Measurements from ENCODE around the gene RHBG.
"Not testable (repeated sequence)": the region's sequence is repeated elsewhere in the genome, so short reads cannot be mapped to it uniquely, and the experiment has no call there.

The RHBG gene

DNA sequence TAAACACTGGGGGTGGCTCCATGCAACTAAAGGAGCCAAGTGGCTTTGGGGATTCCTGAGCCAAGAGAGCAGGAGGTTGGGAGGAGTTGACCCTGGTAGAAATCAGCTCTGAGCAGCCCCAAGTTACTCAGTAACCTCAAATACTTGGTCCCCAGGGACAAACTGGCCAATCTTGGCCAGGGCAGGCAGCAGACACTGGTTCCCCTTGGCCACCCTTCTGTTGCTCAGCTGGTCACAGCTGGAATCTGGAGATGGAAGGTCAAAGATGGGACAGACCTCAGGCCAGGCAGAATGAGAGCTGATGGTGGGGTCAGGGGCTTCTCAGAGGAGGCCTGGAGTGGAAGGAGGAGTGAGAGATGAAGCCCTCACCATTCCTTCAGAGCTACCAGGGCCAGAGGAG, 3.3 kb upstream of the RHBG start:
- no peak for DNase-seq

DNA sequence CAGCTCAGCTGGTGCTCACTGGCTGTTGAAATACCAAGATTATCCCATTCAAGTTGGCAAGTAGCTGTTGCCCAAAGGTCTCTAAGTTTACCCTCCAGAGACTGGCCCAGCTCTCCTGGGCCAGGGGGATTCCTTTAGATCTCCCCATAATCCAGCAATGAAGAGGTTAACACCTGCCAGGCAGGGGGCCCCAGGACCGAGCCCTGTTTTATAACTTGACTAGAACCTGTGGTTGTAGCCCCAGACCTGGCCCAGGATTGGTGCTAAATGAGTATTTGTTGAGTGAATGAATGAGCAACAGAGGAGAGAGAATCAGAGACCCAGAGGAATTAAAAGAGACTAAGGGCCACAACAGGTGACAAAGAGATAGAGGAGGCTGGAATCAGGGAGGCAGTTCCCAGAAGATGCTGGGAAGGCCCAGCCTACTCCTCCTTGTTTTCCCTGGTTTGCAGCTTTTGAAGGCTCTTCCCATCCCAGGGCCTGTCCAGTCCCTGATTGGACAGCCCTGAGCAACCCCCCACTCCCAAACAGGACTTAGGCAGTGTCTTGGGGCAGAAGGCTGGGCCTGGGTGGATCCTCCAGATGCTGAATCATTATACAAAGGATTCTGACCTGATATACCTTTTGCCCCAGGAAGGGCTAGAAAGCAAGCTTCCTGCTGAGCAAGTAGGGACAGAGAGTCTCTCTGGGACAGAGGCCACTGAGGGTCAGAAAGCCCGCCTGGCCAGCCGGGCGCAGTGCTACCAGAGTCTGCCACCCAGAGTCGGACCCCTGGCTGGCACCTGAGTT, 2.4 kb upstream of the RHBG start:
- no peak for DNase-seq

DNA sequence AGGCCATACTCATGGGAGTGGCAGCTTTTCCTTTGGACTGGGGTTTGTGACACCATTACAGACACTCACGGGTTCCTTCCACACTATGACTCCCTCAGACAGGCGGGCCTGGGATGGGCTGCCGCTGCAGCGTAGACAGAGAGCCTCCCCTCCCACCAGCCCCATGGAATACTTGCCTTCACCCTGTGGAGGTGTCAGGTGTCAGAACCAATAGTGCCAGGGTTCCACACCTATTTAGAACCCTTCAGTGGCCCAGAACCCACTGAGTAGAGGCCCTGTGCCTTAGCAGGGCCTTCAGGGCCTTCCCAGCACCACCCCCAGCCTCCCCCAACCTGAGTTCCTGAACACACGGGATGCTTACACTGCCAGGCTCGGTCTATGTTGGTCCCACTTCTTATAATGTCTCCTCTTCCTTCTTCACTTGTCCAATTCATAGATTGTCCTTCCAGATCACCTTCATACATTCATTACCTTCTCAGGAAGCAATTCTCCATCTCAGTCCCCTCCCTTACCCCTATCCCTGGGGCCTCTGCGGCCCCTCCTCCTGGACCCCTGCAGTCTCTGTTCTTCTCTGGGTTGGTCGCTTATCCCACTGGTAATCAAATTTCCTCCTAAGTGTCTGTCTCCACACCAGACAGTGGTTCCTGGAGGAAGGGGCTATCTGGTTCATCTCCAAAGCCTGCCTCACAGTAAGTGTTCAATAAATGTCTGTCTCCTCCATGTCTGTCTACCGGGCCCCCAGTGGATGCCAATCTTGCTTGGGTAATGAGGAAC, 1.4 kb upstream of the RHBG start:
- DNase-seq = no peak

DNA sequence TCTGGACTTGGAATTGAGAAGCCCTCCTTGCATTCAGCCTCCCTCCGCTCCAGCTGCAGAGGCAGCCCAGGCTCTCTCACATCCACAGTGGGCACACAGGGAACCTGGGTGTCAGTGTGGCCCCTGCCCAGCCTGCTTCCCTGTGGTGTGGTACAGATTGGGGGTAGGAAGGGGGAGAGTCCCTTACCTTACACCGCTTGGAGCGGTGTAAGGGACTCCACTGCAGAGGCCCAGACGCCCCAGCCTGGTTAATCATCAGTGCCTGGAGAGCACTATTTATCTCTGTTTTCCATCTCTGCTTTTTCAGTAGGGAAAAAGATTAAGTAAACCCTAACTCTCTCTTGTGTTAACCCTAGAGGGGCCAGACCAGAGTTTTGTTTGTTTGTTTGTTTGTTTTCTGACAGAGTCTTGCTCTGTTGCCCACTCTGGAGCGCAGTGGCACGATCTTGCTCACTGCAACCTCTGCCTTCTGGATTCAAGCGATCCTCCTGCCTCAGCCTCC, 803 bp upstream of the RHBG start:
- DNase-seq = no peak

DNA sequence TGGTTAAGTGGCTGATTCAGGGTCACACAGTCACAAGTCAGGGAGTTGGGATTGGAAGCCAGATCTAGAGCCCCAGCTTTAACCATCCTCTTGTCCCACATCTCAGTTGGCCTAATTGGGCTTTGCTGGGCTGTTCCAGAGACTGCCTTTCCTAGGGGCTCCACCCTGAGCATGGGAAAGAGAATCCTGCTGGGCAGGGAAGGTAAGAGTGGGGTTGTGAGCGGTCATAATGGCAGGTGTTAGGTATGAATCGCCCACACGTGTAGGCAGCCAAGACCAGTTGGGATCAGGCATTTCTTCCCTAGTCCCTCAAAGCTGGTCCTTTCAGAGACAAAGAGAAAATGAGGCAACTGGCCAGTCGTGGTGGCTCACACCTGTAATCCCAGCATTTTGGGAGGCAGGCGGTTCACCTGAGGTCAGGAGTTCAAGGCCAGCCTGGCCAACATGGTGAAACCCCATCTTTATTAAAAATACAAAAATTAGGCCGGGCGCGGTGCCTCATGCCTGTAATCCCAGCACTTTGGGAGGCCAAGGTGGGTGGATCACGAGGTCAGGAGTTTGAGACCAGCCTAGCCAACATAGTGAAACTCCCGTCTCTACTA, 775 bp downstream of the RHBG start:
- DNase-seq = not testable (repeated sequence)

DNA sequence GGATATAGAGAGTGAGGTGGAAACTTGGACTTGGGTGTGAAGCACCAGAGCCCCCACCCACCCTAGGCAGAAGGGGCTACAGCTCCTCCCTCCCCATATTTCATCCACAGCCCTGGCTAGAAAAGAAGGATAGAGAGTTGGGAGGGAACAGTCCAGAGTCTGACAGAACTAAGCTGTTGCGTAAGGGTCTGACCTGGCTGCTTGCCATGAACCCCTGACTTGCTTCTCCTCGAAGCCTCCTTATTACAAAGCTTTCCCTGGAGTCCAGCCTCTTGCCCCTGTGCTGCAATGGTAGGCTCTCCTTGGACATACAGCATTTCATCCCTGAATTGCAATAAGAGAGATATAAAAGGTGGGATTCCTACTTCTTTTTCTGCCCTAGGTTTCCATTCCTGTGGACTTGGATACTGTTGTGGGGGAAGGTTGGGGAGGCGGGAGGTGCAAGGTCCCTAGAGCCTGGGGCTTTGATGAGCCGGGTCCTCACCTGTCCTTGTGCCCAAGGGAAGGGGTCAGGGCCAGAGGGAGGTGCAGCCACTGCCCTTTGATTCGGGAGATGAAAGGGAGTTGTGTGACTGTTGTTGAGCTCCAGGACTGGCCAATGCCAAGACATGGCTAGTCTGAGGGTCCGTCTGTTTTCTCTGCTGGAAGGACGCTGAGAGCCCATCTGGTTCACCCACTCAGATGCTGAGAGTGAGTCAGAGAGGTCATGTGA, 2.7 kb downstream of the RHBG start:
- no peak for DNase-seq

DNA sequence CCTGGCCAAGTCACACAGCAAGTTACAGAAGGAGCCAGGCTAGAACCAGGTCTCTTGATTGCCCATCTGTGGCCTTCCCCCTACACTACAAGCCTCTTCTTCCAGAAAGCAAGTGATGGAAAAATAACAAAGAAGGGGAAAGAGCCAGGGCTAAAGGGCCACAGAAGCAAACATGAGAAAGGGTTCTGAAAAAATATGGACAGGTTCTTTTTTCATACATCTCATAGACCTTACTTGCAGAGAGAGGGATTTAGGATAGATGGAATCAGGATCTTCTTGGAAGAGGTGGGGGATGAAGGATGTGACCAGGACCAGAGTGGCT, 3.2 kb downstream of the RHBG start:
- DNase-seq = no peak

DNA sequence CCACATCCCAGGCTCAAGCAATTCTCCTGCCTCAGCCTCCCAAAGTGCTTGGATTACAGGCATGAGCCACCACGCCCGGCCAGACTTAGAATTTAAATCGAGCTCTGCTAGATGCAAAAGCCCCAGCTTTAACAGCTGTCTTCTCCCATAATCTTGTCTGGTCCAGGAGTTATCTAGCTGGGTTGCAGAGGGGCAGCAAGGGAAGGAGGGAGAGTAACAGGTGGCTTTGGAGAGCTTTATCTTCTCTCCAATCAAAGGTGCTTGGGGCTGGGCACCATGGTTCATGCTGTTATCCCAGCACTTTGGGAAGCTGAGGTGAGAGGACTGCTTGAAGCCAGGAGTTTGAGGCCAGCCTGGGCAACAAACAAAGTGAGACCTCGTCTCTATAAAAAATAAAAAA, 3.9 kb downstream of the RHBG start:
- no peak for DNase-seq

DNA sequence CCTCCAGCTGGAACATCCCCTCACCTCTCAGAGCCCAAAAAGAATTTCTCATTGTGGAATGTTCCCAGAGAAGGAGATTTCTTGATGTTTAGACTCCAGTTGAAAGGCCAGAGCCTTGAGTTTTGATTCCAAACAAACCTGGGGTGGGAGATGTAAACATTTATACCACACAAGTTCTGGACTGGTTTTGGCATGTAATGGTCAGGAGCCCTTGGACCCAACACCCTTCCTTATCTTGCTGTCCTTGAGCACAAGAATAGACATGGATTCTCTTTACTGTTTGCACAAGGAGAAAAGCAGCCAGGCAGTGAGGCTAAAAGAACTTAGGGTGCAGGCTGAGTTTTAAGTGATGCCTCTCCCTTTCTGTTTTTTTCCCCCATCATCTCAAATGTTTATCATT, 4.5 kb downstream of the RHBG start:
- DNase-seq = no peak

DNA sequence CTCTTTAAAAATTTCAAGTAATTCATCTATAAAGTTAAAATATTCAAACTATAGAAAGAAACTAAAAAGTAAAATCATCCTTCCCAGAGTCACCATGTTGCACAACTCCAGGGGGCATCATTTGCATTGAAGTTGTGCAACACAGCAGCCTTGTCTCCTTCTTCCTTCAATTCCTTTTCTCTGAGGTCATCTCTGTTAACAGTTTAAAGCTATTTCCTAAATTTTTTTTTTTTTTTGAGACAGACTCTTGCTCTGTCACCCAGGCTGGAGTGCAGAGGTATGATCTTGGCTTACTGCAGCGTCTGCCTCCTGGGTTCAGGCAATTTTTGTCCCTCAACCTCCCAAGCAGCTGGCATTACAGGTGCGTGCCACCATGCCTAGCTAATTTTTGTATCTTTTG, 7.1 kb downstream of the RHBG start:
- no peak for DNase-seq

DNA sequence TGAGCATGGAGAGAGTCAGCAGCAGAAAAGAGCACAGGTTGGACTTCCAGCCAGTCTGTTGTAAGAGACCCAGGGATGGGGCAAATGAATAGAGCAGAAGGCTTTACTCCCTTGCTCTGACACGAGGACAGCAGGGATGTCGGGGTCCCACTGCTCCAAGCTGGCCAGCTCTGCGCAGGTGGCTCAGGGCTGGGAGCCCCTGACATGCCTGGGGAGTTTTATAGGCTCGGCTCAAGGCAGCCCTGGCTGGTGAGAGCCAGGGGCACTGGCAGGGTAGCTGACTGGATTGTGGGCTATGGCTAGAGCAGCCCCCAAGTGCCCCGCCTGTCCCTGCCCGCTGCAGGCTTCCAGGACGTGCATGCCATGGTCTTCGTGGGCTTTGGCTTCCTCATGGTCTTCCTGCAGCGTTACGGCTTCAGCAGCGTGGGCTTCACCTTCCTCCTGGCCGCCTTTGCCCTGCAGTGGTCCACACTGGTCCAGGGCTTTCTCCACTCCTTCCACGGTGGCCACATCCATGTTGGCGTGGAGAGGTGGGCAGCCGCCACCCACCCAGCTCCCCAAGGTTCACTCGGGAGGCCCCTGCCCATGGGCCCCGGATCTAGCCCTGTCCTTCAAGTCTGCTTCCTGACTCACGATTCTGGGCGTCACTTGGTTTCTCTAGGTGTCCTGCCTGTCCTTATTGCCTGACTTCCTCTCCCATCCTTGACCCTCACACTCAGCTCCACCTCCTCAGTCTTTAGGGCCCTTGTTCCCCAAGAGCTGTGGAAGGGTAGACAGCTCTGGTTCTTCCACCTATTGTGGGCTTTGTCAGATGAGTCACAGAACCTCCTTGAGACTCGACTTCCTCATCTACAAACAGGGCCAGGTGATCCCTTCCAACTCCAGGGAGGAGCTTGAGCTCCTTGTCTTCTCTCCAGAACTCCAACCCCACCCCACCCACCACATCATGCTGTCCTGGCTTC, 8.2 kb downstream of the RHBG start:
- no peak for DNase-seq

DNA sequence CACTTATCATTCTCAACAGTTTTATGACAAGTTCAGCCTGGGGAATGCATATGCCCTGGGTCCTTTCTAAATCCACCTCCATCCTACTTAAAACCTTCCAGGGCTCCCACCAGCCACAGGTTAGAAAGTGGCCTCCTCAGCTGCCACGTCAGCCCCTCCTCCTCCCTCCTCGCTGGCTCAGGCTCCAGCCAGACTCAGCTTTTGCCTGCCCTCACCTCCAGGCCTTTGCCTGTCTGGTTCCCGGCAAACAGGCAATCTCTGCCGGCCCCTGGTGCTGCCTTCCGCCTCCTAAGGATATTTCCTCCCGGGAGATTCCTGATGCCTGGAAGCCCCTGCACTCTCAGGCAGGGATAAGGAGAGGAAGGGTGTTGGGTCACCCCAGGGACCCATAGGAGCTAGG, 9.5 kb downstream of the RHBG start:
- no peak for DNase-seq

DNA sequence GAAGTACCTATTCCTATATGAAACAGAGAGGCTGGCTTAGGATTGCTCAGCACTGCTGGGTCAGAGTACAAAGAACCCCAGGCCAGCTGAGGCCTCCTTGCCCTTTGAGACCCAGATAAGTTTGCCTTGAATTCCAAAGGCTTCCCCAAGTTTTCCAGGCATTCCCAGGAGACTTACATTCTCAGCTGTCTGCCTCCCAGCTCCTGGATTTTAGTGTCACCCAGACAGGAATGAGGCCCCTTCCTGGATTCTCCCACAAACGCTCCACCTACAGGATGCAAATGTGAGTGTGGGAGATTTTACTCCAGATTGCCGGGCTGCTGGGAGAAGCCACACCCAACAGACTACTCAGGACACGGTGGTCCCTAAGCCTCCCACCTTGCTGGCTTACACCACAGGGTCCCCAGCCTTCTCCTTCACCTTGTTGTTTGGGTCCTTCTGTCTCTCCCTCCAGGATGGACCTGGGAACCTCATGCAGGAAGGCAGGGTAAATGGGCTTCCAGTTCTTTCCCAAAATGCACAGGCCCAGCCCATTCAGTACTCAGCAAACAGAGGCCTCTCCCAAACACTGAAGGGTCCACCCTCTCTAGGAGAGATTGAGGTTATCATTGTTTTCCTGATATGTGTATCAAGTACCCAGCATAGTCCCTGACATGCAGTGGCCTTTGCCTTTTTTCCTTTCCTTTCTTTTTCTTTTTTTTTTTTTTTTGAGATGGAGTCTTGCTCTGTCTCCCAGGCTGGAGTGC, 10.6 kb downstream of the RHBG start:
- DNase-seq = no peak

DNA sequence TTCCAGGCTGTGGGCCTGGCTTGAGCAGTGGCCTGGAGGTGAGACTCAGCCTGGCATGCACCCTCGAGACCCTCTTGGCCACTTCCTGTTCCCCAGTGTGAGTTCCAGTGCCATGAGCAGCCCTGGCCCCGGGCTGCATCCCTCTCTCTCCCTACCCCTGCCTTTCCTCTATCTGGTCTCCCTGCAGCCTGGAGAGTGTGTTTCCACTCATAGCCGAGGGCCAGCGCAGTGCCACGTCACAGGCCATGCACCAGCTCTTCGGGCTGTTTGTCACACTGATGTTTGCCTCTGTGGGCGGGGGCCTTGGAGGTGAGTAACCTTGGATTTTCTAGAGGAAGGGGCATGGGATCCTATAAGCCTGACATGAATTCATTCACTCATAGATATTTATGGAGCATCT, 13.6 kb downstream of the RHBG start:
- DNase-seq = no peak

DNA sequence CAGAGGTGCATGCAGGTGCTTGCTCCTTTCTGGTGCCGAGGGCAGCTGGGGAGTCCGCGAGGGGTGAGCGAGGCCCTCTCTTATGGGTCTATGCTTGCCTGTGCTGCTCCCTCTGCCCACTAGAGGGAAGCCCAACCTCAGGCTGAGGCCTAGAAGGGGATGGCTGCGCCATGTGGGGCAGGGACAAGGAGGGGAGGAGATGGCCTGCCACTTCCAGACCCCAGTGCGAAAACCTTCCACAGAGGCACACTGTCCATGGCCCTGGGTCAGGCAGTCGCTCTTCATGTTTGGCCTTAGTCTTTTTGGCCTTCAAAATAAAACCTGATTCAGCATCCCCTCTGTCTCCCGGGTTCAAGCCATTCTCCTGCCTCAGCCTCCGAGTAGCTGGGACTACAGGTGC, 14.0 kb downstream of the RHBG start:
- DNase-seq = peak; percentile 69

DNA sequence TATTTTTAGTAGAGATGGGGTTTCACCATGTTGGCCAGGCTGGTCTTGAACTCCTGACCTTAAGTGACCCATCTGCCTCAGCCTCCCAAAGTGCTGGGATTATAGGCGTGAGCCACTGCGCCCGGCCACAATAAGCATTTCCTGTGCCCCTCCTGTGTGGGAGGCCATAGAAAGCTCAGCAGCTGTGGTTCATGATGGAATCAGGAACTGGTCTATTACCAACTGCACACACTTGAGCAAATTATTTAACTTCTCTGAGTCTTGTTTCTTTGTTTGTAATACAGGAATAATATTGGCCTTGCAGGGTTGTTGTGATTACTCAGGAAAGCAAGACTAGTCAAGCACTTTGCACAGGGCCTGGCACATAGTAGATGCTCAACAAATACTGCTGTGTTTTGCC, 15.0 kb downstream of the RHBG start:
- DNase-seq = no peak

DNA sequence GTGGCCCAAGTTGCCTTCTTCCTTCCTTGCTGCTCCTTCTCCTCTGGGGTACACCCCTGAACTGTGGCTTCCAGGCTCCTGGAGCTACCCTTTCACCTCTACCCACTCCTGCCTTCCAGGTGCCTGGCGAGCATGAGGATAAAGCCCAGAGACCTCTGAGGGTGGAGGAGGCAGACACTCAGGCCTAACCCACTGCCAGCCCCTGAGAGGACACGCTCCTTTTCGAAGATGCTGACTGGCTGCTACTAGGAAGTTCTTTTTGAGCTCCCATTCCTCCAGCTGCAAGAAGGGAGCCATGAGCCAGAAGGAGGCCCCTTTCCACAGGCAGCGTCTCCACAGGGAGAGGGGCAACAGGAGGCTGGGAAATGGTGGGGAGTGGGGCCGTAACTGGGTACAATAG, 15.6 kb downstream of the RHBG start:
- no peak for DNase-seq

DNA sequence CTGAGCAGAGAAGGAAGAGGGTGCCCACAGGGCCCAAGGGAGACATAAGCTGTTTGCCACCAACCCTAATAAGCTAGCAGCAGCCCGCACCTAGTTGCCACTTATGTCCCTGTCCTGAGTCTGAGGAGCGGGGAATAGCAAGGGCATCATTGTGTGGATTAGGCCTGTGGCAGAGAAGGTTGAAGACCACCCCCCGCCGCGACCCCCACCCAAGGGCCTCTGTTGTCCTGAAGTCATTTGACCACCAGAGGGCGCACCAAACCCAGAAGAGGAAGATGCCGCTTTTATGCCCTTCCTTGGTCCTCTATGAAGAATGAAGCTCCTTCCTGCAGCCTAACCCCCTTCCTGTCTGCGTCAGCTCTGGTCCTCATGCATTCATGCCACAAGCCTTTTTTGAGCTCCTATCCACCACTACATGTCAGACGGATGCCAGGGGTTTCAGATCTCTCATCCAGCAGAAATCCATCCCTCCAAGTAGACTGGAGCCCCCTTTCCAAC, 16.6 kb downstream of the RHBG start:
- peak; percentile 77 for DNase-seq

DNA sequence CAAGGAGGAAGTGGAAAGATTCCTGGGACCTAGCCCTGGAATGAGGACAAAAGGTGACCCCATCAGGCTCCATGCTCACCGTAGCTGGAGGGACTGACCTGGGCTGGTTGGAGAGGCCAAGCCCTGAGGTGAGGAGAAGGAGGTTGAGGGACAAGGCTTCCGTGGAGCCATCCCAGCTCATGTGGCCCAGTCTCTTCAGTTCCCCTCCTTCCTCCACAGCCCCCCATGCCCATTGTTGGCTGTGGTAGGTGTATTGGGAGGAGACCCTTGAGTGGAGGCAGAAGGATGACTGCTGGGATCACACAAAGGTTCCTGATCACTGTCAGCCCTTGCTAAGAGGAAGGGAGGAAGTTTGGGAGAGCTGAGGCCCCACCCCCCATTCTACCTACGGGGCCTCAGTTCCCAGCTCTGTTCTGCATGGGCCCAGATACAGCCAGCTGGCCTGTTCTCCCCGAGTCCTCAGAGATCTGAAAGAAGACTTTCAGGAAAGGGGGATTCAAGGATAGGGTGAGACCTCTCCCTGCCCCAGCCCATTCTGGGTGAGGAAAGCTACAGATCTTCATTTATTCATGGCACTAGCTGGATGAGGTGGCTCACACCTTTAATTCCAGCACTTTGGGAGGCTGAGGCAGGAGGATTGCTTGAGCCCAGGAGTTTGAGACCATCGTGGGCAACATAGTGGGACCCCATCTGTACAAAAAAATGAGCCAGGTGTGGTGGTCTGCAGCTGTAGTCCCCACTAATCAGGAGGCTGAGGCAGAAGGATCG, 17.3 kb downstream of the RHBG start:
- DNase-seq = no peak

All from CD4-positive, alpha-beta T cell treated with Interleukin-10 for 1 hour (primary cell).